Dendritic cell treated with granulocyte-macrophage colony-stimulating factor and Interleukin-4, amounts not matched to agents 40 ng/mL and 50 ng/mL, for 4 days (primary cell): ENCODE data around the gene NFAT5.
"Not testable (repeated sequence)": the region's sequence is repeated elsewhere in the genome, so short reads cannot be mapped to it uniquely, and the experiment has no call there.

ENCODE experiments used
- H3K27ac Mint-ChIP-seq: one replicate; pipeline ENCODE4 v1.8.0; 2022; ENCODE audit warnings: mild to moderate bottlenecking, mixed read lengths
- H3K27me3 Mint-ChIP-seq: one replicate; pipeline ENCODE4 v1.8.0; 2022; ENCODE audit warnings: mild to moderate bottlenecking, mixed read lengths
- H3K36me3 Mint-ChIP-seq: one replicate; pipeline ENCODE4 v1.8.0; 2022; ENCODE audit warnings: low read depth, mixed read lengths
- H3K4me1 Mint-ChIP-seq: one replicate; pipeline ENCODE4 v1.8.0; 2022; ENCODE audit warnings: low read depth, mixed read lengths
- H3K4me3 Mint-ChIP-seq: one replicate; pipeline ENCODE4 v1.8.0; 2022; ENCODE audit warnings: mild to moderate bottlenecking, moderate library complexity, mixed read lengths
- H3K9me3 Mint-ChIP-seq: one replicate; pipeline ENCODE4 v1.8.0; 2022; ENCODE audit warnings: mixed read lengths
- intact Hi-C: fragments of 100-400 bp; cut with micrococcal nuclease; formaldehyde crosslinking; loops from one replicate; pipeline ENCODE4 v1.15.0; 2022

Gene NFAT5

GRCh38 chr16:69535123-69536050, 30.4 kb upstream of the NFAT5 start:
- peaks cover 42% of the 10 kb centered on the region for H3K4me1 Mint-ChIP-seq
- intact Hi-C loops = no loop called here
- peaks cover 22% of the 10 kb centered on the region for H3K27me3 Mint-ChIP-seq
- no peaks in the 10 kb centered on the region for H3K36me3 Mint-ChIP-seq
- H3K9me3 Mint-ChIP-seq = peaks cover 8% of the 10 kb centered on the region
- H3K4me3 Mint-ChIP-seq = no peak overlapping the region
- H3K27ac Mint-ChIP-seq = no peak overlapping the region

GRCh38 chr16:69537706-69538080, 28.1 kb upstream of the NFAT5 start:
- Mint-ChIP-seq H3K4me3 (no peak overlapping the region), H3K9me3 (peaks cover 8% of the 10 kb centered on the region), H3K36me3 (no peaks in the 10 kb centered on the region), H3K27me3 (peaks cover 21% of the 10 kb centered on the region), H3K27ac (peak overlapping the region; percentile 34), H3K4me1 (peaks cover 40% of the 10 kb centered on the region)
- intact Hi-C loops = no loop called here

GRCh38 chr16:69538808-69539207, 27.0 kb upstream of the NFAT5 start:
- Mint-ChIP-seq H3K27ac (peak overlapping the region; percentile 63), H3K4me3 (no peak overlapping the region), H3K4me1 (peaks cover 35% of the 10 kb centered on the region), H3K36me3 (no peaks in the 10 kb centered on the region), H3K27me3 (peaks cover 18% of the 10 kb centered on the region), H3K9me3 (peaks cover 8% of the 10 kb centered on the region)
- intact Hi-C loops = no loop called here

- no peak overlapping the region for H3K4me3 Mint-ChIP-seq
- H3K27ac Mint-ChIP-seq = no peak overlapping the region
- H3K36me3 Mint-ChIP-seq = no peaks in the 10 kb centered on the region
- intact Hi-C loops = no loop called here
- H3K27me3 Mint-ChIP-seq = peaks cover 20% of the 10 kb centered on the region
- H3K4me1 Mint-ChIP-seq = peaks cover 19% of the 10 kb centered on the region
- peaks cover 8% of the 10 kb centered on the region for H3K9me3 Mint-ChIP-seq
These were observed 22.8 kb upstream of the NFAT5 start for GRCh38 chr16:69542974-69543373.

- Mint-ChIP-seq H3K4me3 (no peak overlapping the region), H3K36me3 (no peaks in the 10 kb centered on the region), H3K27ac (no peak overlapping the region), H3K4me1 (peaks cover 16% of the 10 kb centered on the region), H3K27me3 (peaks cover 29% of the 10 kb centered on the region), H3K9me3 (peaks cover 4% of the 10 kb centered on the region)
- intact Hi-C loops = no loop called here
These were observed 21.7 kb upstream of the NFAT5 start for GRCh38 chr16:69544088-69544487.

- H3K27me3 Mint-ChIP-seq = peaks cover 38% of the 10 kb centered on the region
- H3K4me1 Mint-ChIP-seq, H3K27ac Mint-ChIP-seq, H3K4me3 Mint-ChIP-seq, H3K36me3 Mint-ChIP-seq, H3K9me3 Mint-ChIP-seq, intact Hi-C loops: not testable (repeated sequence)
These were observed 19.1 kb upstream of the NFAT5 start for GRCh38 chr16:69546663-69547062.

GRCh38 chr16:69553332-69553731, 12.4 kb upstream of the NFAT5 start:
- H3K36me3 Mint-ChIP-seq = no peaks in the 10 kb centered on the region
- H3K27ac Mint-ChIP-seq = no peak overlapping the region
- H3K4me1 Mint-ChIP-seq = peaks cover 15% of the 10 kb centered on the region
- intact Hi-C loops = no loop called here
- H3K9me3 Mint-ChIP-seq = peaks cover 14% of the 10 kb centered on the region
- peaks cover 42% of the 10 kb centered on the region for H3K27me3 Mint-ChIP-seq
- no peak overlapping the region for H3K4me3 Mint-ChIP-seq

GRCh38 chr16:69554495-69554894, 11.3 kb upstream of the NFAT5 start:
- intact Hi-C loops = no loop called here
- Mint-ChIP-seq H3K4me3 (no peak overlapping the region), H3K36me3 (no peaks in the 10 kb centered on the region), H3K9me3 (peaks cover 14% of the 10 kb centered on the region), H3K4me1 (peaks cover 15% of the 10 kb centered on the region), H3K27me3 (peaks cover 44% of the 10 kb centered on the region), H3K27ac (no peak overlapping the region)

GRCh38 chr16:69555437-69555836, 10.3 kb upstream of the NFAT5 start:
- no peak overlapping the region for H3K27ac Mint-ChIP-seq
- peaks cover 15% of the 10 kb centered on the region for H3K4me1 Mint-ChIP-seq
- no peak overlapping the region for H3K4me3 Mint-ChIP-seq

GRCh38 chr16:69555867-69556266, 9.9 kb upstream of the NFAT5 start:
- H3K4me1 Mint-ChIP-seq = peaks cover 15% of the 10 kb centered on the region
- H3K36me3 Mint-ChIP-seq = no peaks in the 10 kb centered on the region
- intact Hi-C loops = no loop called here
- H3K27ac Mint-ChIP-seq = no peak overlapping the region
- no peak overlapping the region for H3K4me3 Mint-ChIP-seq
- peaks cover 45% of the 10 kb centered on the region for H3K27me3 Mint-ChIP-seq
- peaks cover 14% of the 10 kb centered on the region for H3K9me3 Mint-ChIP-seq

More at GRCh38 chr16:69555437-69555836, 10.3 kb upstream of the NFAT5 start:
- Mint-ChIP-seq H3K36me3 (no peaks in the 10 kb centered on the region), H3K9me3 (peaks cover 14% of the 10 kb centered on the region), H3K27me3 (peaks cover 47% of the 10 kb centered on the region)
- intact Hi-C loops = no loop called here

- Mint-ChIP-seq H3K4me3 (no peak overlapping the region), H3K27me3 (peaks cover 42% of the 10 kb centered on the region), H3K4me1 (peaks cover 28% of the 10 kb centered on the region), H3K9me3 (peaks cover 13% of the 10 kb centered on the region), H3K27ac (no peak overlapping the region), H3K36me3 (no peaks in the 10 kb centered on the region)
- intact Hi-C loops = no loop called here
These were observed 6.6 kb upstream of the NFAT5 start for GRCh38 chr16:69559164-69559563.

- H3K9me3 Mint-ChIP-seq, H3K4me3 Mint-ChIP-seq, H3K36me3 Mint-ChIP-seq, H3K27ac Mint-ChIP-seq: not testable (repeated sequence)
- intact Hi-C loops = loop anchor here (5.0 kb wide), 3 partner anchors 34 to 164 kb away; no protein-coding TSS in a partner anchor
- peaks cover 36% of the 10 kb centered on the region for H3K27me3 Mint-ChIP-seq
- peaks cover 23% of the 10 kb centered on the region for H3K4me1 Mint-ChIP-seq
These were observed 4.4 kb upstream of the NFAT5 start for GRCh38 chr16:69561367-69561766.

GRCh38 chr16:69561901-69562300, 3.9 kb upstream of the NFAT5 start:
- Mint-ChIP-seq H3K4me1 (peaks cover 26% of the 10 kb centered on the region), H3K9me3 (peaks cover 6% of the 10 kb centered on the region), H3K27ac (no peak overlapping the region), H3K36me3 (peaks cover 6% of the 10 kb centered on the region), H3K4me3 (no peak overlapping the region), H3K27me3 (peaks cover 33% of the 10 kb centered on the region)
- intact Hi-C loops = loop anchor here (5.0 kb wide), 3 partner anchors 35 to 165 kb away; no protein-coding TSS in a partner anchor

- Mint-ChIP-seq H3K4me1 (peaks cover 34% of the 10 kb centered on the region), H3K36me3 (peaks cover 9% of the 10 kb centered on the region), H3K27ac (peak overlapping the region; percentile 96), H3K4me3 (no peak overlapping the region), H3K27me3 (peaks cover 26% of the 10 kb centered on the region), H3K9me3 (no peaks in the 10 kb centered on the region)
- intact Hi-C loops = loop anchor here (5.0 kb wide), 3 partner anchors 36 to 166 kb away; no protein-coding TSS in a partner anchor
These were observed 3.0 kb upstream of the NFAT5 start for GRCh38 chr16:69562813-69563212.
